ENCODE data around the gene MOGAT1.

MOGAT1 gene

GRCh38 chr2:222708274-222708710 is 36.8 kb downstream of the MOGAT1 start:
- H3K4me3 ChIP-seq (ENCODE audit: low read depth, low read length), result no peak overlapping the region
- TF ChIP-seq CTCF (conservative IDR thresholded peaks at IDR 0.05; ENCODE audit: low read depth, low read length), result peak; percentile 89
- peak; percentile 81 for DNase-seq (ENCODE audit: low read depth)

GRCh38 chr2:222709191-222709891 is 37.9 kb downstream of the MOGAT1 start:
- peak; percentile 99 for DNase-seq (ENCODE audit: low read depth)
- no peak for TF ChIP-seq CTCF (conservative IDR thresholded peaks at IDR 0.05; ENCODE audit: low read depth, low read length)
- peak overlapping the region; percentile 33 for H3K4me3 ChIP-seq (ENCODE audit: low read depth, low read length)

DNA sequence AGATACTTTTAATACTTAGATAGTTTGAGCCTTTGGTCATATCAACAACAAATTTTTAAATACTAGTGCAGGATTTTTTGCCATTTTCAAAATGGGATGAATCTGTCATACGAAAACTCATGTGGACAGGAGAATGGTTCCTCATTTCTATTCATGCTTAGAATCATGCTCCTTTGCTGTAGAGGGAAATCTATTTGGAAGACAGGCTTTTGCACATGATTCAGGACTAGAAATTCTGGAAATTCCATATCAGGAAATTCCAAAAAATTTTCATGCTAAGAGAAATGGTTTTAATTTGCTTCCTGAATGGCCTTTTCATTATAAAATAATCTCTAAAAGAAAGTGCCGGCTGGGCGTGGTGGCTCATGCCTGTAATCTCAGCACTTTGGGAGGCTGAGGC is 39.3 kb downstream of the MOGAT1 start:
- no peak for DNase-seq (ENCODE audit: low read depth)
- no peak overlapping the region for H3K4me3 ChIP-seq (ENCODE audit: low read depth, low read length)
- no peak for TF ChIP-seq CTCF (conservative IDR thresholded peaks at IDR 0.05; ENCODE audit: low read depth, low read length)

DNA sequence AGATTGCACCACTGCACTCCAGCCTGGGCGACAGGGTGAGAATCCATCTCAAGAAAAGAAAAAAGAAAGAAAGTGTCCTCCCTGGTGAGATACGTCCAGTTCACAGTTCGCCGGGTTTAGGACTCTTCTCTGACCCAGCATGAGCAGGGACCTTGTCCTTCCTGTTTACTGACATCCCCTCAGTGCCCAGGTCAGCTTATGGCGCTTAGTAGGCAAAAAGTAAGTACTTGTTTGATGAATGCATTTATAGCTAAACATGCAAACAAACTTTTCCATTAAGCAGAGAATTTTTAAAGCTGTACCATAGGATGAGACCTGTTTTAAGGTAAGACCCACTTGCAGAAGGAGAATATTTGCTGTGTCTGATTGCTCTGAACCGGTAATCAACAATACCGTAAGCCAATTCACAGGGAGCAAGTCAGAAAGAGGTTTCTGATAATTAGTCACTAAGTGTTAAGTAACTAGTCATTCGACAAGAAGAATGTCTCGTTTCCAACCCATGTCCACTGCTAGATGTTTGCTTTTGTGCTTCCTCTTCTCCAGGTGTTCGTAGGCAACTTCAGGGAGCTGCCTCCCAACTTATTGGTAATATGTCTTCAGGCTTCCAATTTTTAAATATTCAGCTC is 40.0 kb downstream of the MOGAT1 start:
- H3K4me3 ChIP-seq (ENCODE audit: low read depth, low read length), result no peak overlapping the region
- DNase-seq (ENCODE audit: low read depth), result no peak
- no peak for TF ChIP-seq CTCF (conservative IDR thresholded peaks at IDR 0.05; ENCODE audit: low read depth, low read length)

- H3K4me3 ChIP-seq (ENCODE audit: low read depth, low read length), result no peak overlapping the region
- no peak for TF ChIP-seq CTCF (conservative IDR thresholded peaks at IDR 0.05; ENCODE audit: low read depth, low read length)
- peak; percentile 64 for DNase-seq (ENCODE audit: low read depth)
Observed at GRCh38 chr2:222713002-222713401, 41.5 kb downstream of the MOGAT1 start.

DNA sequence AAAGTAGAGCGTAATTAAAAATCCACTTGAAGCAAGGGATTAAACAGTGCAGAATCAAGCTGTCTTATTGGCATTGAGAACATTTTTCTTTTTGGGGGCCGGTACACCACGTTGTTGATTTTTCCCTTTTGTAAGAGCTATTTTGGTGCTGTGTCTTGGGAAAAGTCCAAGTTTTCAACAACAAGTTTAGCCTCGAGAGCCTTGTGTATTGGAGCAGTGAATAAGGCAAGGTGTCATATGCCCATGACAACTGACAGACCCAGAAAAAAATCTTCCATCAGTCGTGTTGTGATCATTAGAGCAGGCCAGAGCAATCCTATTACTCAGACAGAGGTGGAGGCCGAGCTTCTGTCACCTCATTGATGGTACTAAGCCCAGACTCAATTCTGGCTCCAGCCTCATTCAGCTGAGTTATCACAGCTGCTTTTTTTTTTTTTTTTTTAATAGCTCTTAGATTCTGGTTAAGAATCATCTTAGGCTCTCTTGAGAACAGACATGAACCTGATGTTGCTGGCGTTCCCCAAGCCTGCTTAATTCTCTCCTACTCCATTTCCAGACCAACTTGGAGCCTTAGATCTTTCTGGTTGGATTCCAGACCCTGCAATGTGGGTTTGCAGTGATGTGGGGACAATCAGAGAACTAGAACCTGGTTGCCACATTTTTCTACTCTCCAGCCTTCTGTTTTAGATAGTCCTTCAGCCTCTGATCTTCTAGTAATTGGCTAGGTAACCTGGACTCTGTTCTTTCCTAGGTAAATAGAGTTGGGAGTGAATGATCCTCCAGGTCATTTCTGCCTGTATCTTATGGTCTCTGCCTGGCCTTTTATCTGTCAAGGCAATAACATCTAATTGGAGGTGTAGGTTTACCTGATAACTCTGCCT is 43.1 kb downstream of the MOGAT1 start:
- DNase-seq (ENCODE audit: low read depth), result peak; percentile 63
- H3K4me3 ChIP-seq (ENCODE audit: low read depth, low read length), result no peak overlapping the region
- no peak for TF ChIP-seq CTCF (conservative IDR thresholded peaks at IDR 0.05; ENCODE audit: low read depth, low read length)

Data from choroid plexus epithelial cell (primary cell).